ENCODE measurements around the gene PRKN.

PRKN gene

GRCh38 chr6:161674930-161675682, 1052.5 kb downstream of the PRKN start:
- DNase-seq (ENCODE audit: low read depth) = no peak
- no peak overlapping the region for H3K4me3 ChIP-seq (ENCODE audit: low read depth, low read length)
- no peak for TF ChIP-seq CTCF (IDR thresholded peaks at IDR 0.05; ENCODE audit: low read depth, low read length, missing control alignments)

DNA sequence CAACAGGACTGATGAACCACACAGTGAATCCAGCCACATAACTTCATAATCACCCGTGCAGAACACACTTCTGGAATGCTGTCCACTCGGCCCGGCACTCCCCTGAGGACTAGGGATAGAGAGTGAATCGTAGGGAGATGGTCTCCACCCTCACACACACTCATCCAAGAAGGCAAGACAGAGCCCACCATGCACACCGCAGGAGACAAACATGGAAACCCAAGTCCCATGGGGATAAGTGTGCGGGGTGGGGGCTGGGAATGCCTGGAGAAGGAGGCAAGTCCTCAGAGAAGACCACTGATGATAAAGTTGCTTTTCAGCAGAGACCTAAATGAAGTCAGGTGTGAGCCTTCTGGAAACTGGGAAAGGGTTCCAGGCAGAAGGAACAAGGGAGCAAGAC, 1054.5 kb downstream of the PRKN start:
- H3K4me3 ChIP-seq (ENCODE audit: low read depth, low read length) = no peak overlapping the region
- TF ChIP-seq CTCF (IDR thresholded peaks at IDR 0.05; ENCODE audit: low read depth, low read length, missing control alignments) = no peak
- DNase-seq (ENCODE audit: low read depth) = no peak

DNA sequence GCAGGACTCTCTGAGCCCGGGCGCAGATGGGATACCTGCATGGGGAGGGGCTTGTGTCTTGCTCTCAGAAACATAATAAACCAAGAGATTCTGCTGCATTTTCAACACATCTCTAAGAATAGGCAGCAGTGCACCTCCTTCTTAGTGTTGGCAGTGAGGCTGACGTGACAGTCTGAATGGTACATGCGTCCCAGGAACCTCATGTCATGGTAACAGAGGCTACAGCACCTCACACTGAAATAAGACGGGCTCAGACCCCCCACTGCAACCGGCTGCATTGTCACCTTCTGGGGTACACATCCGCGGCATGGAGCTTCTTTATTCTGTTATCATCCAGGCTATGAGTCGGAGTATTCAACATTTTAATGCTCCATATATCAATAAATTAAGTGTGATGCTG, 1056.4 kb downstream of the PRKN start:
- no peak for TF ChIP-seq CTCF (IDR thresholded peaks at IDR 0.05; ENCODE audit: low read depth, low read length, missing control alignments)
- no peak for DNase-seq (ENCODE audit: low read depth)
- H3K4me3 ChIP-seq (ENCODE audit: low read depth, low read length) = no peak overlapping the region

- no peak for DNase-seq (ENCODE audit: low read depth)
- no peak for TF ChIP-seq CTCF (IDR thresholded peaks at IDR 0.05; ENCODE audit: low read depth, low read length, missing control alignments)
- H3K4me3 ChIP-seq (ENCODE audit: low read depth, low read length) = no peak overlapping the region
These were observed 1058.9 kb downstream of the PRKN start for GRCh38 chr6:161668665-161669064.

GRCh38 chr6:161667957-161668356, 1059.6 kb downstream of the PRKN start:
- DNase-seq (ENCODE audit: low read depth) = no peak
- no peak for TF ChIP-seq CTCF (IDR thresholded peaks at IDR 0.05; ENCODE audit: low read depth, low read length, missing control alignments)
- no peak overlapping the region for H3K4me3 ChIP-seq (ENCODE audit: low read depth, low read length)

GRCh38 chr6:161663682-161664081, 1063.9 kb downstream of the PRKN start:
- no peak for DNase-seq (ENCODE audit: low read depth)
- no peak for TF ChIP-seq CTCF (IDR thresholded peaks at IDR 0.05; ENCODE audit: low read depth, low read length, missing control alignments)
- no peak overlapping the region for H3K4me3 ChIP-seq (ENCODE audit: low read depth, low read length)

Data from GM12864 (cell line).